IPS DF 4.7 (cell line): ENCODE data around the gene IL17RA.

Source experiments
- DNase-seq: peaks from one replicate; pipeline ENCODE4 v3.0.0-alpha.2; 2013; ENCODE audit warnings: low spot score; ENCODE audit errors: extremely low read depth

The IL17RA gene

GRCh38 chr22:17152340-17152739 is 67.5 kb downstream of the IL17RA start:
- DNase-seq, result no peak

GRCh38 chr22:17152971-17153370 is 68.2 kb downstream of the IL17RA start:
- no peak for DNase-seq

GRCh38 chr22:17155941-17156340 is 71.1 kb downstream of the IL17RA start:
- no peak for DNase-seq

GRCh38 chr22:17157714-17158113 is 72.9 kb downstream of the IL17RA start:
- no peak for DNase-seq

- DNase-seq, result no peak
Observed at GRCh38 chr22:17158176-17158567, 73.4 kb downstream of the IL17RA start.

- DNase-seq, result no peak
Observed at GRCh38 chr22:17158568-17159503, 74.0 kb downstream of the IL17RA start, which contains the start of gene HDHD5. TSS of gene HDHD5 (minus strand) at chr22:17159277. CDS start at chr22:17159251, 26 bp downstream.

- no peak for DNase-seq
Observed at GRCh38 chr22:17159504-17159951, 74.7 kb downstream of the IL17RA start.

GRCh38 chr22:17161991-17162390 is 77.2 kb downstream of the IL17RA start:
- DNase-seq, result no peak

GRCh38 chr22:17162731-17163130 is 77.9 kb downstream of the IL17RA start:
- no peak for DNase-seq

- DNase-seq, result no peak
Observed at GRCh38 chr22:17164392-17165024, 79.7 kb downstream of the IL17RA start.
